Stimulated activated CD4-positive, alpha-beta T cell treated with anti-CD3 and anti-CD28 coated beads, TNF-alpha, amount 100 ng/mL, for 48 hours (primary cell): Measurements from ENCODE around the gene VN1R4.
"Not testable (repeated sequence)": the region's sequence is repeated elsewhere in the genome, so short reads cannot be mapped to it uniquely, and the experiment has no call there.

Experiments used
- DNase-seq, 3 donors: peaks; one replicate each; pipeline ENCODE4 v3.0.0-alpha.2; 2020; ENCODE audit warnings: low read depth in 3 of 3

Gene VN1R4, protein sequence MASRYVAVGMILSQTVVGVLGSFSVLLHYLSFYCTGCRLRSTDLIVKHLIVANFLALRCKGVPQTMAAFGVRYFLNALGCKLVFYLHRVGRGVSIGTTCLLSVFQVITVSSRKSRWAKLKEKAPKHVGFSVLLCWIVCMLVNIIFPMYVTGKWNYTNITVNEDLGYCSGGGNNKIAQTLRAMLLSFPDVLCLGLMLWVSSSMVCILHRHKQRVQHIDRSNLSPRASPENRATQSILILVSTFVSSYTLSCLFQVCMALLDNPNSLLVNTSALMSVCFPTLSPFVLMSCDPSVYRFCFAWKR

GRCh38 chr19:53267623-53268022, at the start of gene VN1R4:
TSS of gene VN1R4 (minus strand) at chr19:53267723. CDS start at chr19:53267665, 58 bp downstream.
- not testable (repeated sequence) for DNase-seq

- no peak for DNase-seq
Measured at GRCh38 chr19:53311897-53312296, 44.4 kb upstream of the VN1R4 start.

DNA sequence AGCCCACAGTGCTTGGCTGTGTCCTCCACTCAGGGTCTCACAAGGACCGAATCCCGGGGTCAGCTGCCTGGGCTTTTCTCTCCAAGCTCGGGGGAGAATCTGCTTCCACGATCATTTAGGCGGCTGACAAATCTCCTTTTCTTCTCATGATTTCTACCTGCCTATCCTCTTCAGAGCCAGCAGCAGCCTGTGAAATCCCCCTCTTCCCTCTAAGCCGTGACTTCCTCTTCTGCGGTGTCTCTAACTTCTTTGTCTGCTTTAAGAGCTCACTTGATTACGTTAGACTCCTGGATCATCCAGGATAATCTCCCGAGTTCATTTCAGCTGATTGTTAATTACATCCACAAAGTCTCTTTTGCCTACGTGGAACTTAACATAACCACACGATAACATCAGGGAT, 43.5 kb upstream of the VN1R4 start:
- DNase-seq, result no peak

- DNase-seq, result no peak
Measured at GRCh38 chr19:53308339-53308811, 40.9 kb upstream of the VN1R4 start.

GRCh38 chr19:53301341-53301740, 33.8 kb upstream of the VN1R4 start:
- not testable (repeated sequence) for DNase-seq

DNA sequence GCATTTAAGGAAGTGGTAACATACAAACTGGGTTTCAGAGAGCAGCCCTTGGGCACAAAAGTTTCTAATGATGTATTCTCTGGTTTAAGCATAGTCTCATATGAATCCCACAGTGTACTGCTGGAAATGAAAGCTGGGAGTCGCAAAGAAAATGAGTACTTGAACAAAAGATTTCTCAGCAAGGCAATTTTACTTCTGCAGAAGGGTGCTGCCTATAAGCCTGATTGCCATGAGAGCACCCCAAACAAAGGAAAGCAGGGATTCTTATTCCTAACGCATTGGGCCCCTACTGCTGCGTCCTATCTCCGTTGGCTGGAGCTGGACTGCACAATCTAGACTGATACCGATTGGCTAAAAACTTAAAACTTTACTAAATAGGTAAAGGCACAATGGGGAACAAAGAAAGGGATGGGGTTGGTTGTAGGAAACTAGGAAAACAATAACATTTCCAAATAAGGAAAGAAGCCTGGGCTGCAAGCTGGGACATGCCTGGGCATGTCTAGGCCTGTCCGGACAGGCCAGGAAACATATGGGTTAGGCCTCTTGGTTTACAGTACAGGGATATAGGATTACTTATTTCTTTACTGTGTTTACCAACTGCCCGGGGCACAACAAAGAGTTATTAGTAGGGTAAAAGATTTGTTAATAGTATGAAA, 27.4 kb upstream of the VN1R4 start:
- DNase-seq, result no peak

- no peak for DNase-seq
Measured at GRCh38 chr19:53290758-53291549, 23.4 kb upstream of the VN1R4 start.

DNA sequence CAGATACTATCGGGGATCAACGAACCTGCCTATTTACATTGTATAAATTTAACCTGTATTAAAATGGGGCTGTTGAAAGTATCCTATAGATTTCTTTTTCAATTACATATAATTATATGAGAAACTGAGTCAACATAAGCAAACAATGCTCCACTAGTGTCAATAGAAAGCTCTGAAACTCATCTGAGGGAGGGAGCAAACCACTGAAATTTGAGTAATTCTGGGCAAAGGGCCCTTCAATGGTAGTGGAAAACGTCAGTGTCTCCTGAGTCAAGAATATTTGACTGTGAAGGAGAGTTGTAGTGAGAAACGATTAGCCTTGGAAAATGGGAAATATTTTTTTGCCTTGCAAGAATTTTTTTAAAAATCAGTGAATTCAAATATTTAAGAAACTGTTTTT, 17.6 kb upstream of the VN1R4 start:
- no peak for DNase-seq

- DNase-seq, result not testable (repeated sequence)
Measured at GRCh38 chr19:53281947-53282346, 14.4 kb upstream of the VN1R4 start.

GRCh38 chr19:53275480-53275879, 8.0 kb upstream of the VN1R4 start:
- no peak for DNase-seq

DNA sequence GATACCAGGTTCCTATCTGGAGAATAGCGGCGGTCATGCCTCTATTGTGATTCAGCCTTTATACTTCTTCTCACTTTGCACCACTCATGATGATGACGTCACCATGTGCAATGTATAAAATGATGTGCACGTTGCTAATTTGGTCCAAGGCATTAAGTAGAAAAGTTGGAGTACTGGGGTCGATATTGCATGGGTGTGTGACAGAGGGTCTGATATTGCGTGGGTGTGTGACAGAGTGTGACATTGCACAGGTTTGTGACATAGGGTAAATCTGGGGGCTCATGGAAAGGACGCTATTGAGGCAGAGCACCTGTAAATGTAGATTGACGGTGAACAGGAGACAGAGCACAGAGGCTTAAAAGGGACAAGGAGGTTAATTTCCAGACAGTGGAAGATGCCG, 4.5 kb upstream of the VN1R4 start:
- DNase-seq, result no peak

- DNase-seq, result not testable (repeated sequence)
Measured at GRCh38 chr19:53269861-53270260, 2.3 kb upstream of the VN1R4 start.

DNA sequence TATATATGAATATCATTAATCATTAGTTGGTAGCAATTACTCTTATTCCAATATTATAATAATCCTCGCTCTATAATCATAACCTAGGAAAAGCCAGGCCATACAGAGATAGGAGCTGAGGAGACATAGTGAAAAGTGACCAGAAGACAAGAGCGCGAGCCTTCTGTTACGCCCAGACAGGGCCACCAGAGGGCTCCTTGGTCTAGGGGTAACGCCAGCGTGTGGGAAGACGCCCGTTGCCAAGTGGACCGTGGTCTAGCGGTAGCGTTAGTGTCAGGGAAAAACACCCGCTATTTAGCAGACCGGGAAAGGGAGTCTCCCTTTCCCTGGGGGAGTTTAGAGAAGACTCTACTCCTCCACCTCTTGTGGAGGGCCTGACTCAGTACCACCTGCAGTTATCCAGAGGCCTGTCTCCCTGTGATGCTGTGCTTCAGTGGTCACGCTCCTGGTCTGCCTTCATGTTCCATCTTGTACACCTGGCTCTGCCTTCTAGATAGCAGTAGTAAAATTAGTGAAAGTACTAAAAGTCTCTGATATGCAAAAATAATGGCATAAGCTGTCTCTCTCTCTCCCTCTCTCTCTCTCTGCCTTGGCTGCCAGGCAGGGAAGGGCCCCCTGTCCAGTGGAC, 9.7 kb downstream of the VN1R4 start, which contains the start of gene VN1R2:
Gene VN1R2 (plus strand): TSS at position 578 of the 628 bp plus-strand sequence. CDS start 84 bp downstream, outside the sequence.
- DNase-seq, result not testable (repeated sequence)

DNA sequence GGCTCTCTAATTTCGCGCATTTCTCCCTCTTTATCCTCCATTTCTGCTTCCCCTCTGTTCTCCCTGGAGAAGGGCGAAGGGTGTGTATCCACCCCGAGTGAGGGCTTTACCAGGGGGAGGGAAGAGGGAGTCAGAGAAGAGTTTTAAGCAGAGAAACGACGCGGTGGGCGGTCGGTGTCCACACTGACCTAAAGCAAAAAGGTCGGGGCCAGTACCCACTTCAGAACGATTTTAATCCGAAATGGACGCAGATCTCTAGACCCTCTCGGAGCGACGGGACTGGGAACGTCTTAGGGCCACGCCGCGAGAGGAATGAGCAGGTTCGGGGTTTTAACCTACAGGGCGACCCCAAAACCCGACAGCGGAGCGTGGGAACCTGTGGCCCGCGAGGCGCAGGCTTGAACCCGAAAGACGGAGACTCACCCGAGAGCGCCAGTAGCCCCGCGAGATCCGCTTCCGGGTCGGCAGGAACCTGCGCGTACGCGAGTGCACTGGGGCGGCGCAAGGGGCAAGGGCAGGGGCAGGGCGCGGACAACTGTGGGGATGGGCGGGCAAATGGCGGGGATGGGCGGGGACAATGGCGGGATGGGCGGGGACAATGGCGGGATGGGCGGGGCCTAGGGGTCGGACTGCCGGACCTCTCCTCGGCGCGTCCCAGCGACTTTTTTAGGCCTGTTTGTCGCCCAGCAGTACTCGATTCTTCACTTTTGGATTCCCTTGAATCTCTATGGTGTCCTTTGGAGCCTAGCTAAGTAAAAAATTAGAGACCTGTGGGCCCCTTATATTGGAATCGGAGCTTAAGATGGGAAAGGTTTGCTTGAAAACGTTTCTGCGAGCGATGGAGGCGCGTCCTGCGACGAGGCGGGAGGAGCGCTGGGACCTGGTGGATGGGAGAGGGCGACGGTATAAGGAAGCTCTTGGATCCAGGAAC, 12.8 kb downstream of the VN1R4 start, which contains the start of gene ZNF677:
Gene ZNF677 (minus strand): TSS at position 463 of the 931 bp plus-strand sequence. CDS start 3,323 bp downstream, outside the sequence.
- DNase-seq, result peak; percentile 66 to 80 (median 80)

- no peak for DNase-seq
Measured at GRCh38 chr19:53246498-53246897, 21.0 kb downstream of the VN1R4 start.

GRCh38 chr19:53237114-53237777, 30.3 kb downstream of the VN1R4 start:
- DNase-seq, result no peak

GRCh38 chr19:53224606-53225005, 42.9 kb downstream of the VN1R4 start:
- no peak for DNase-seq

DNA sequence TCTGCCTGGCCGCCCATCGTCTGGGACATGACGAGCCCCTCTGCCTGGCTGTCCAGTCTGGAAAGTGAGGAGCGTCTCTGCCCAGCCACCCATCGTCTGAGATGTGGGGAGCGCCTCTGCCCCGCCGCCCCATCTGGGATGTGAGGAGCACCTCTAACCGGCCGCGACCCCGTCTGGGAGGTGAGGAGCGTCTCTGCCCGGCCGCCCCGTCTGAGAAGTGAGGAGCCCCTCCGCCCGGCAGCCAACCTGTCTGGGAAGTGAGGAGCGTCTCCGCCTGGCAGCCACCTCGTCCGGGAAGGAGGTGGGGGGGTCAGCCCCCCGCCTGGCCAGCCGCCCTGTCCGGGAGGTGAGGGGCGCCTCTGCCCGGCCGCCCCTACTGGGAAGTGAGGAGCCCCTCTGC, 44.8 kb downstream of the VN1R4 start:
- DNase-seq, result not testable (repeated sequence)
